Muscle layer of duodenum (tissue), 2 donors: ENCODE data around the gene AK8.

ENCODE experiments used
- H3K27ac ChIP-seq: one replicate; pipeline ENCODE4 v1.7.0; 2013; ENCODE audit warnings: mild to moderate bottlenecking, low read length
- H3K27me3 ChIP-seq: one replicate; pipeline ENCODE4 v1.7.0; 2013; ENCODE audit warnings: low read depth, mild to moderate bottlenecking, control low read depth, low read length
- H3K36me3 ChIP-seq, 2 donors: one replicate each; pipeline ENCODE4 v1.7.0; 2013; ENCODE audit warnings: low read length in 2 of 2, control low read depth in 1 of 2, mild to moderate bottlenecking in 1 of 2; ENCODE audit not compliant: insufficient read depth in 2 of 2, control insufficient read depth in 1 of 2
- H3K4me1 ChIP-seq, 2 donors: one replicate each; pipeline ENCODE4 v1.7.0; 2013; ENCODE audit warnings: low read length in 2 of 2, mild to moderate bottlenecking in 2 of 2, control low read depth in 1 of 2, moderate library complexity in 1 of 2; ENCODE audit not compliant: insufficient read depth in 2 of 2, control insufficient read depth in 1 of 2
- H3K4me3 ChIP-seq, 2 donors: one replicate each; pipeline ENCODE4 v1.7.0; 2013; ENCODE audit warnings: low read length in 2 of 2, low read depth in 1 of 2, mild to moderate bottlenecking in 1 of 2
- H3K9me3 ChIP-seq, 2 donors: one replicate each; pipeline ENCODE4 v1.7.0; 2013; ENCODE audit warnings: low read length in 2 of 2, control low read depth in 1 of 2, mild to moderate bottlenecking in 1 of 2; ENCODE audit not compliant: control insufficient read depth in 1 of 2
- donor health status: healthy.

The AK8 gene

DNA sequence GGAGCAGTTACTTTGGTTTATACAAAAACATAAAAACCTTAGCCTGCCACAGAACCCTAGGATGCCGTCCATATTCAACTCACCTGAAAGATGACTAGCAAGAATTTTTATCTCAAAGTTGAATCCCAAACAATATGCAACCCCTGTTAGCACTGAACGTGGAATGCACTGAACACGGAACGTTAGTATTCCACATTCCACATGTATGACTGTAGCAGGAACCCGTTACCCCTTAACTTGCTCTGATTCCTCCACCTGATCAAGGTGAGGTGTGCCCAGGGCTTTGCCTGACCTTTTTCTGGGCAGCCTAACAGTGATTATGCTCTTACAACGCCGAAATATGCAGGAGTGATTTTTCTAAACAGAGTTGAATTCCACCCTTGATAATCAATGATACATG is 43.7 kb downstream of the AK8 start:
- no peak overlapping the region for H3K4me3 ChIP-seq
- H3K4me1 ChIP-seq: no peaks in the 10 kb centered on the region
- H3K27me3 ChIP-seq: no peaks in the 10 kb centered on the region
- no peaks in the 10 kb centered on the region for H3K36me3 ChIP-seq
- no peaks in the 10 kb centered on the region for H3K9me3 ChIP-seq
- H3K27ac ChIP-seq: no peak overlapping the region

DNA sequence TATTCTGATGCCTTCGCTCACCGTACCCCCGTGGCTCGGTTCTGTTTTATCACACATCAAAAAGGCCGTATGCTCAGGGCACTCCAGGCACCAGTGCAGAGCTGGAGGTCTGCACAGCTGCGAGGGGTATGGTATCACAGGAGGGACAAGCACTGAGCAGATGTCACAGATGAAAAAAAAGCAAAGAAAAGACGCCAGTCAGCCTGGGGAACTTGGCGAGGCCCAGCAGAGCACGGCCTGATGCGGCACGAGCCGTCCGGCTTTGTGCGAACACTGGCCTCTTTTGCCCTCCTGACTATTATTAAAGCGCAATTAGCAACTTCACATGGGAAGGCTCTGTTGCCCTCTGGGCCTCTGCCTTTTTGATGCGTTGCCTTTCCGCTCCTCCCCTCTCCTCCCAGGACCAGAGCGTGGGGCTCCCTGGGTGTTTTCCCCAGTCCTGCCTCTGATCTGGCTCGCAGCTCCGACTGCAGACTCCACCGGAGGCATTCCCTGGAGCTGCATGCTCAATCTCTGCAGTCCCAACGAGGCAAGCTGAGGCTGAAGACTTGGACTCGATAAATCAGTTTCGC is 44.4 kb downstream of the AK8 start:
- Histone ChIP-seq H3K4me3 (no peak overlapping the region), H3K4me1 (no peaks in the 10 kb centered on the region), H3K27ac (no peak overlapping the region), H3K9me3 (no peaks in the 10 kb centered on the region), H3K36me3 (no peaks in the 10 kb centered on the region), H3K27me3 (no peaks in the 10 kb centered on the region)

DNA sequence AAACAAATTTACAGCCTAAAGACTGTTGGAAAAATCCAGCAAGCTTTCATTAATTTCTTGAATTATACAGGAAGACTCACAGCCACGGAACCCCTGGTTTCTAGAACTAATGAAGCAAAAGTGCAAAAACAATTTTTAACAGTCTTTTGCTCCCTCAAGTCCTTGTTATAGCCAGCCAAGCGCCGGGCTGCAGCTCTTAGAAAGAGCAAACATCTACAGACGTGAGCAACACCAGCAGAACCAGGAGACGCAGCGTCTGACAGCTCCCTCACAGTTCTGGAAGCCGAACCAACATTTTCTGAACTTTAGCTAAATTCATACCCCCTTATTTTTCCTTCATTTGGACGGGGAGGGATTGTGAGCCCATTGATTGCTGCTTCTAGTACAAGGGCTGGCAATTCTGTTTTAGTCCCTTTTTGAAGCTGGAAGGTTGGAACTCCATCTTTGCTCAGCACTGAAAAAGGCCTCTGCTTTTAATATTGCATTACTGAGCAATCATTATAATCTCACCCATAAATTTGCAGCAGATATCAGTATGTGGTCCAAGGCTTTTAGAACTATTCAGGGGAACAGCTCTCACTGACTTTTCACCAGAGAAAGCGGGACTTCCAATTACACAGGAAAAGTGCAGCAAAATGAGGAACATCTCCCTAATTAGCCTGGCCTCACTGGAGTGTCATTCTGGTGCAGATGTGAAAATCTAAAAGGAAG is 45.8 kb downstream of the AK8 start:
- Histone ChIP-seq H3K27ac (no peak overlapping the region), H3K9me3 (no peaks in the 10 kb centered on the region), H3K27me3 (no peaks in the 10 kb centered on the region), H3K4me3 (no peak overlapping the region), H3K4me1 (no peaks in the 10 kb centered on the region), H3K36me3 (no peaks in the 10 kb centered on the region)

DNA sequence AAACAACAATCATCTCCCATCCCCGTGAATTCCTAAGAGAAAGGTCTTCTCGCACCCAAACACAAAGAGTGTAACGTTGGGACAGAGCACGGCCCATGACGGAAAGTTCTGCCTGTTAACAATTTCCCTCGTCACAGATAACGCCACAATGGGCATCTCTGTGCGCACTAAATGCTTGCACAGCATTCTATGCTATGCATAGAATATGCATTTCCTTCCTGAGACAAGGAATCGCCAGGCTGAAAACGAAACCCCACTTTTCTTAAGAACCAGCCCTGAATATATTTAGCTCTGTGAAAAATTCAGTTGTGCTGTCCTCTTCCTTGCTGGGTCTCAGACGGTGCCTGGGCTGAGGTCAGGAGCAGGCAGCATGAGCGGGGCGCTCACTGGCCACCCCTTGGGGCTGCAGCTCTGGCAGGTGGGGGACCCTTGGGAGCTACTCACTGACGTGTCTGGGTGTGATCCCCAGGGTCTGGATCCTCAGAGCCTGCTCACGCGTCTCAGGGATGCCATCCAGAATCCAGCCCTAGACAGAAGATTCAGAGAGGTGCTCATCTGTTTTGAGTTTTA is 49.8 kb downstream of the AK8 start:
- Histone ChIP-seq H3K4me1 (peaks cover 0 to 3% of the 10 kb centered on the region in 2 donors), H3K9me3 (no peaks in the 10 kb centered on the region), H3K36me3 (no peaks in the 10 kb centered on the region), H3K27ac (no peak overlapping the region), H3K4me3 (no peak overlapping the region), H3K27me3 (no peaks in the 10 kb centered on the region)

DNA sequence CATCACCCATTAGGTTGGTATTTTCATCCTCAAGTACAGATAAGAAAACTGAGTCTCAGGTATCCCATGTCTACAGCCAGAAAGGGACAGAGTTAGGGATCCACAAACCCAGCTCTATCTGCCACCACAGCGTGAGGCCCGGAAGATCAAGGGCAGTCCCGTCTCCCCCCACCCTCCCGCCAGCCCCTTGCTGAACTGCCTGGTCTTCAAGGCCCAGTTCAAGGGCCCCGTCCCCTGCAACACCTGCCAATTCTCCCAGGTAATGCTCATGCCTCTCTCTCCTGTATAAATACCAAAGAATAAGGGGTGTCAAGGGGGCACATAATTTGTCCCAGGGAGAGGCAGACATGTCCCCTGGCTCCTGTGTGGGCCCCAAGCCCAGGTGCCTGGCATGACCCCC is 50.7 kb downstream of the AK8 start:
- no peaks in the 10 kb centered on the region for H3K27me3 ChIP-seq
- no peak overlapping the region for H3K27ac ChIP-seq
- H3K36me3 ChIP-seq: no peaks in the 10 kb centered on the region
- H3K4me3 ChIP-seq: no peak overlapping the region
- H3K4me1 ChIP-seq: peaks cover 0 to 3% of the 10 kb centered on the region in 2 donors
- H3K9me3 ChIP-seq: no peaks in the 10 kb centered on the region

DNA sequence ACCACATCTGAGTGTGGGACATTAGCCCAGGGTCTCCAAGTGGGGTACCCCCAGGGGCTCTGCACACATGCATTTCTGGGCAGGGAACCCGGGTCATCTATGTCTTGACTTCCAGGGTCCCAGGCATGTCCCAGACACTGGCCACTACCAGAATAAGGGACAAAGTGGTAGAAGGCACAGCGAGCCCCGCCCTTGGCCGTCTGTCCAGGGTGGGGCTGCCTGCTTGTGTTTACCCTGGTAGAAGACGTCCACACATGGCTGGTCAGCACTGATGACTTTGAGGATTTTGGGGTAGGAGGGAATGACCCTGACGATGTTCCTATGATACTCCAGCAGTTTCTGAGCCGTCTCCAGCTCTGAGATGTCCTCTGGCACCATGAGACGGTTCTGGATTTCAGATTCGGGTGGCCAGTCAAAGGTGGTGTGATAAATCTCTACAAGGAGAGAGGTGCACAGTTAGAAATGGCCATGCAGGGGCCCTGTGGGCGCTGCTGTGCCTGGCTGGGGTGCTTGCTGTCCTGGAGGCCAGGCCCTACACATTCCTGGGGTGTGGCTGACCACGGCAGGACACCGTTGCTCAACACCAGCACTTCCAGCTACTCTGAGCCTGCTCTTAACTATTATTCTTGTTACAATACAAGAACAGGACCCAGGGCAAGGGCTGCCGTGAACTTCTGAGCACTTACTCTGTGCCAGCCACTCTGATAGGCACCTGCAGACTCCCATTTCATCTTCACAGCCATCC is 51.3 kb downstream of the AK8 start:
- Histone ChIP-seq H3K4me1 (peaks cover 0 to 3% of the 10 kb centered on the region in 2 donors), H3K27me3 (no peaks in the 10 kb centered on the region), H3K9me3 (no peaks in the 10 kb centered on the region), H3K27ac (no peak overlapping the region), H3K36me3 (no peaks in the 10 kb centered on the region), H3K4me3 (no peak overlapping the region)

DNA sequence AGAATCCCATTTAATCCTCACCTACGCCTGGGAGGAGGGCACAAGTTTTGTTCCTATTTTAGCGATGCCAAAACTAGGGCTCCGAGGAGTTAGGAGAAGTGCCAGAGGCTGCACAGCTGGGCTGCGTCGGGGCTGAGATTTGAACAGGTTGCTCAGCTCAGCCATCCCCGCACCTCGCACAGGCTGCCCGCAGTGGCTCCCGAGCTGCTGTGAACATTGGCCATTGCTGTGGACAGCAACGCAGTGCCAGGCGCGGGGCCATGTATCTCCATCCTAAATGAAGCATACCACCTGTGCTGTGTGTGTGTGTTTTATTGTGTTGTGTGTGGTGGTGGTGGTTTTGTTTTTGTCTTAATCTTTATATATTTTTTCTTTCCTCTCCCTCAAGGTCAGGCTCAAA is 52.0 kb downstream of the AK8 start:
- Histone ChIP-seq H3K36me3 (no peaks in the 10 kb centered on the region), H3K27me3 (no peaks in the 10 kb centered on the region), H3K4me3 (no peak overlapping the region), H3K4me1 (peaks cover 0 to 3% of the 10 kb centered on the region in 2 donors), H3K27ac (no peak overlapping the region), H3K9me3 (no peaks in the 10 kb centered on the region)

DNA sequence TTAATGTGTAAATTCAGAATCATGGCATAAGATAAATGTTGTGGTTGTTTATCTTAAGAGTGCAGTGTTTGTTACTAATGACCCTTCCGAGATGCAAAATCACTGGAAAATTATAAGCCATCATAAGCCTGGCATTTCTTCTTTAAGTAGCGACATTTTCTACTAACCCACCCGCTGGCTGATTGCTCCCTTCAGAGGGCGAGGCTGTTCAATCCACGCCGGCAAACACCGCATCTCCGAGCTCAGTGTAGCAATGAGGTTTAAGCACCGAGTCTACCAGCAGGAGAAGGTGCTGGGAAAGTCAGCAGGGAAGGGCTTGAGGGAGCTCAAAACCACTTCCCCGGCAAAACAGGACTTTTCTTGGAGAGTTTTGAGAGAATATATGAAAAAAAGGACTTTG is 52.7 kb downstream of the AK8 start:
- no peaks in the 10 kb centered on the region for H3K36me3 ChIP-seq
- no peak overlapping the region for H3K4me3 ChIP-seq
- H3K9me3 ChIP-seq: no peaks in the 10 kb centered on the region
- no peak overlapping the region for H3K27ac ChIP-seq
- H3K27me3 ChIP-seq: no peaks in the 10 kb centered on the region
- H3K4me1 ChIP-seq: peaks cover 0 to 3% of the 10 kb centered on the region in 2 donors

DNA sequence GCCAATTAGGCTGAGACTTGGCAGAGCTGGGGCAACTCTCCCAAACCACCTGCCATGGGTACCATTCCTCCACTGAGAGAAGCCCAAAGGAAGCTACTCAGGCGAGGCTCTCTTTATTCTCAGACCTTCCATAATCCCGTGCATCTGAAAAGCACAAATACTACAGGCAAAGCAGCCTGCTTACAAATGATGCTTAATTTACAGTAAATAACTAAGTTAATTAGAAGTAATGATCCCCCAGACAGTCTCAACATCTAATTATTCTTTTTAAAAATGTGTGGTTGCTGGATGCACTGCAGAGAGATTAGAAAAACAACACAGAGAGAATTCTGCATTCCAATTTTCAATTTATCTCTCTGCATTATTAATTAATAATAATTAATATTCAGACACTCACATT is 53.1 kb downstream of the AK8 start:
- no peaks in the 10 kb centered on the region for H3K27me3 ChIP-seq
- H3K27ac ChIP-seq: no peak overlapping the region
- no peak overlapping the region for H3K4me3 ChIP-seq
- H3K9me3 ChIP-seq: no peaks in the 10 kb centered on the region
- H3K36me3 ChIP-seq: no peaks in the 10 kb centered on the region
- peaks cover 0 to 3% of the 10 kb centered on the region in 2 donors for H3K4me1 ChIP-seq

DNA sequence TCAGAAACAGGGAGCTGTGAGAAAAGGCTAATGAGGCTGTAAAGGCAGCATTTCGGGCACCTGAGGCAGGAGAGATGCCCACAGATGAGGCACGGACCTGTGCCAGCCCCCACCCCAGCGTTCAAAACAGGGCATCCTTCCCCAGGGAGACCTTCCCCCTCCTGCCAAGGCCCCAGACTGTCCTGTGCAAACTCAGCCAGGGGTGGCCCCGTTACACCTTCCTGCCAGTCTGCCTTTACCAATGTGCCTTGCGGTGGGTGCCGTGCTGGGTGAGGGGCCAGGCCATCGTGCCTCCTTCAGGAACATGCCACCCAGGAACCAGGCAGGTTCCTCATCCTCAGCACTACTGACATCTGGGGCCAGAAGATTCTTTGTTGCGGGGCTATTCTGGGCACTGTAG is 53.9 kb downstream of the AK8 start:
- Histone ChIP-seq H3K4me1 (peaks cover 0 to 3% of the 10 kb centered on the region in 2 donors), H3K9me3 (no peaks in the 10 kb centered on the region), H3K36me3 (no peaks in the 10 kb centered on the region), H3K27me3 (no peaks in the 10 kb centered on the region), H3K27ac (no peak overlapping the region), H3K4me3 (no peak overlapping the region)

DNA sequence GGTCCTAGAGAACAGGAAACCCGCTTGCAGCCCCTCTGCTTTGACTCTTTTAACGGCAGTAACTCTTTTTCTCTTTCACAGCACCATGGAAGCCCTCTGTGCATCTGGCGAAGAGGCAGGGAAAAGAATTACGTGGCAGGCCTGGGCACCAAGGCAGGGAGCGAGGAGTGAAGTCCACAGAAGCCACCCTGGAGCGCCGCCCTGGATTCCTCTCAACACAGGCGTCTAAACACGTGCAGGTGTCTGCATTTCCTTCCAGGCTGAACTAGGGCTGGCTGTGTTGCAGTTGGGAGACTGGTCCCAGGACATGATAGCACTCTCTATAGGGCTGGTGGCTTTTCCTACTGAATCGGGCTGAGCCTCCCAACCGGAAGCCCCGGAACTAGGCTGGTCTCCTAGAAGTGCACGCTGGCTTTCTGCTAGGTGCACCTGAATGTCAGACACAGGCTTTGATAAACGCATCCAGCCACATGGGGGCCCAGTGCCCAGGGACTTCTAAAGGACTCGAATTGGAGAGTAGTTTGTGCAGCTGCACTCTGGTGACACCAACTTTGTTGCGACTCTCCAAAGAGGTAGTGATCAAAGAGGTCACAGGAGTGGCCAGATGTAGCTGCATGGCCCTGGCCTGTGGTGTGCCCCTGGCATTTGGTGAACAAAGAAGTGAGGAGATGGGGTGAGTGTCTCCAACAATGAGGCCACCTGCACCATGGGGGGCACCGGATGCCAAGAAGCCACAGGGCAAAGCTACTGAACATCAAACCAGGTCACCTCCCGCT is 54.5 kb downstream of the AK8 start:
- Histone ChIP-seq H3K4me1 (peaks cover 0 to 3% of the 10 kb centered on the region in 2 donors), H3K4me3 (no peak overlapping the region), H3K36me3 (no peaks in the 10 kb centered on the region), H3K9me3 (no peaks in the 10 kb centered on the region), H3K27ac (no peak overlapping the region), H3K27me3 (no peaks in the 10 kb centered on the region)
